K562 (cell line): ENCODE measurements around the gene CDC14A. TPM values are rescaled to one million over a fixed set of nuclear protein-coding genes. Genes with fewer than 3 reads are reported as not detected.
A peak's percentile ranks its signal among the peaks of the same experiment; 100 is the strongest.

ENCODE experiments used
- CBX5 ChIP-seq: IDR thresholded peaks from 2 replicates; pipeline ENCODE4 v1.6.1; 2014; ENCODE audit warnings: low read depth, borderline replicate concordance
- MCM5 ChIP-seq: fragments of 450-650 bp; IDR thresholded peaks from 2 replicates; pipeline ENCODE4 v1.6.1; 2016; ENCODE audit warnings: low read depth
- NCOA6 ChIP-seq: fragments of 450-650 bp; IDR thresholded peaks from 2 replicates; pipeline ENCODE4 v1.6.1; 2017; ENCODE audit warnings: mild to moderate bottlenecking
- NFIX ChIP-seq: fragments of 250-450 bp; sonication (Bioruptor Pico); IDR thresholded peaks from 2 replicates; pipeline ENCODE4 v1.4.0; 2020; ENCODE audit warnings: low read depth, mild to moderate bottlenecking, moderate library complexity
- PML ChIP-seq: IDR thresholded peaks from 2 replicates; pipeline ENCODE4 v1.6.1; 2012; ENCODE audit warnings: low read length, inconsistent platforms
- SIN3B ChIP-seq: fragments of 450-650 bp; IDR thresholded peaks from 2 replicates; pipeline ENCODE4 v1.6.1; 2017; ENCODE audit warnings: low read depth, mild to moderate bottlenecking, moderate library complexity
- XRCC5 ChIP-seq: fragments of 200-400 bp; formaldehyde crosslinking; IDR thresholded peaks from 2 replicates; pipeline ENCODE4 v1.6.1; 2017; ENCODE audit warnings: low read depth, mild to moderate bottlenecking, low read length
- polyA plus RNA-seq, 8 experiments: library from polyadenylated mRNA; depleted of rRNA in 4 of 8; stranded (reverse) in 5 of 8; unstranded in 3 of 8; fragments of >200 nt; fragmentation: Nextera tagmentation in 2 of 8; fragmentation: Illumina TruSeq in 1 of 8; extraction: Ambion mirVana in 2 of 8; extraction: Trizol in 1 of 8; gene quantifications; 2 replicates each; pipeline versions ENCODE4 v1.2.1 to v1.2.3, GENCODE V29; 2011 to 2014; ENCODE audit warnings: inconsistent platforms in 1 of 8, missing spikeins in 1 of 8
- total RNA-seq, 7 experiments: library from RNA; depleted of rRNA in 6 of 7; stranded (reverse); fragments of >200 nt in 6 of 7; fragmentation: Illumina TruSeq in 2 of 7; extraction: Trizol in 2 of 7; gene quantifications; 2 replicates each; pipeline versions ENCODE4 v1.2.1 to v1.2.3, GENCODE V29; 2011 to 2021; ENCODE audit warnings: low replicate concordance in 1 of 7
- TF ChIP-seq, protein P1 (sequence below): IDR thresholded peaks from 2 replicates; pipeline ENCODE4 v1.6.1; 2012; ENCODE audit warnings: low read depth, low read length, improper control_type of control experiment, borderline replicate concordance
- TF ChIP-seq, protein P2 (sequence below): fragments of 450-650 bp; IDR thresholded peaks from 2 replicates; pipeline ENCODE4 v1.6.1; 2016; ENCODE audit warnings: low read depth
- TF ChIP-seq, protein P3 (sequence below): fragments of 250-450 bp; sonication (Bioruptor Pico); IDR thresholded peaks from 2 replicates; pipeline ENCODE4 v1.5.1; 2021; ENCODE audit warnings: mild to moderate bottlenecking
- TF ChIP-seq, protein P4 (sequence below): sonication (generic); formaldehyde crosslinking; IDR thresholded peaks from 2 replicates; pipeline ENCODE4 v1.8.1; 2023; ENCODE audit warnings: missing genetic modification reagents, mild to moderate bottlenecking, borderline replicate concordance

Gene CDC14A
- total and polyA plus RNA-seq, 9 of the 15 experiments (the other 6 are each of a cell fraction or from before 2014, with no cell fraction given) = 17.0 to 74.3 (median 33.4) TPM

DNA sequence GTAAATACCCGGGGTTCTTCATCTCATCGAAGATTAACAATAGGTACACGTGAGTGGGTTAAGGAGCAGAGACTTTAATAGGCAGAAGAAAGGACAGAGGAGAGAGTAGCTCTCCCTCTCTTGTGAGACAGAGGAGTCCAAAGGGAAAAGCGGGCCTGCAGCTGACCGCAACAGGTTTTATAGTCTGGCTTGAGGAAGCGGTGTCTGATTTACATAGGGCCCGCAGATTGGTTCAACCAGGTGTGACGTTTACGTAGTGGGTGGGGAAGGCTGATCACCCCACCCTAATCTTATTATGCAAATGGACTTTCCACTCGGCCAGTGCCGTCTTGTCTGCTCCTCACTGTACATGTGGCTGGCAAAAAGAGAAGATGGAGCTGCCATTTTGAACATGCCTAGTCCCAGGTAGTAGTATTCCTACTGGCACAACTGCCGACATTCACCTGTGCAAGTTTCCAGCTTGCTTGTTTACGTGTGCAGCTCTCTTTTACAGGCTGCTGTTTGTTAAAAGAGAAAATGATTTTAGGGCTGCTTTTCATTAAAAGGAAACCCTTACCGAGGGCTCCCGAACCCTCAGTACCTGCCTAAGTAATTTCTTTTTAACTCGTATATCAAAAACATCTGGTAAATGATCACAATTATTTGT lies 10.6 kb downstream of the CDC14A start (continued):
- TF ChIP-seq MCM5 (no peak), CBX5 (no peak), NFIX (CRISPR knock-in tag) (no peak), SIN3B (no peak), XRCC5 (0 out of 2 replicates have a peak, but pooled peaks have one; percentile 25), NCOA6 (no peak), PML (peak; percentile 90)
- TF ChIP-seq, protein P1, sequence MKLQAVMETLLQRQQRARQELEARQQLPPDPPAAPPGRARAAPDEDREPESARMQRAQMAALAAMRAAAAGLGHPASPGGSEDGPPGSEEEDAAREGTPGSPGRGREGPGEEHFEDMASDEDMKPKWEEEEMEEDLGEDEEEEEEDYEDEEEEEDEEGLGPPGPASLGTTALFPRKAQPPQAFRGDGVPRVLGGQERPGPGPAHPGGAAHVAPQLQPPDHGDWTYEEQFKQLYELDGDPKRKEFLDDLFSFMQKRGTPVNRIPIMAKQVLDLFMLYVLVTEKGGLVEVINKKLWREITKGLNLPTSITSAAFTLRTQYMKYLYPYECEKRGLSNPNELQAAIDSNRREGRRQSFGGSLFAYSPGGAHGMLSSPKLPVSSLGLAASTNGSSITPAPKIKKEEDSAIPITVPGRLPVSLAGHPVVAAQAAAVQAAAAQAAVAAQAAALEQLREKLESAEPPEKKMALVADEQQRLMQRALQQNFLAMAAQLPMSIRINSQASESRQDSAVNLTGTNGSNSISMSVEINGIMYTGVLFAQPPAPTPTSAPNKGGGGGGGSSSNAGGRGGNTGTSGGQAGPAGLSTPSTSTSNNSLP = no peak
- TF ChIP-seq, protein P2, sequence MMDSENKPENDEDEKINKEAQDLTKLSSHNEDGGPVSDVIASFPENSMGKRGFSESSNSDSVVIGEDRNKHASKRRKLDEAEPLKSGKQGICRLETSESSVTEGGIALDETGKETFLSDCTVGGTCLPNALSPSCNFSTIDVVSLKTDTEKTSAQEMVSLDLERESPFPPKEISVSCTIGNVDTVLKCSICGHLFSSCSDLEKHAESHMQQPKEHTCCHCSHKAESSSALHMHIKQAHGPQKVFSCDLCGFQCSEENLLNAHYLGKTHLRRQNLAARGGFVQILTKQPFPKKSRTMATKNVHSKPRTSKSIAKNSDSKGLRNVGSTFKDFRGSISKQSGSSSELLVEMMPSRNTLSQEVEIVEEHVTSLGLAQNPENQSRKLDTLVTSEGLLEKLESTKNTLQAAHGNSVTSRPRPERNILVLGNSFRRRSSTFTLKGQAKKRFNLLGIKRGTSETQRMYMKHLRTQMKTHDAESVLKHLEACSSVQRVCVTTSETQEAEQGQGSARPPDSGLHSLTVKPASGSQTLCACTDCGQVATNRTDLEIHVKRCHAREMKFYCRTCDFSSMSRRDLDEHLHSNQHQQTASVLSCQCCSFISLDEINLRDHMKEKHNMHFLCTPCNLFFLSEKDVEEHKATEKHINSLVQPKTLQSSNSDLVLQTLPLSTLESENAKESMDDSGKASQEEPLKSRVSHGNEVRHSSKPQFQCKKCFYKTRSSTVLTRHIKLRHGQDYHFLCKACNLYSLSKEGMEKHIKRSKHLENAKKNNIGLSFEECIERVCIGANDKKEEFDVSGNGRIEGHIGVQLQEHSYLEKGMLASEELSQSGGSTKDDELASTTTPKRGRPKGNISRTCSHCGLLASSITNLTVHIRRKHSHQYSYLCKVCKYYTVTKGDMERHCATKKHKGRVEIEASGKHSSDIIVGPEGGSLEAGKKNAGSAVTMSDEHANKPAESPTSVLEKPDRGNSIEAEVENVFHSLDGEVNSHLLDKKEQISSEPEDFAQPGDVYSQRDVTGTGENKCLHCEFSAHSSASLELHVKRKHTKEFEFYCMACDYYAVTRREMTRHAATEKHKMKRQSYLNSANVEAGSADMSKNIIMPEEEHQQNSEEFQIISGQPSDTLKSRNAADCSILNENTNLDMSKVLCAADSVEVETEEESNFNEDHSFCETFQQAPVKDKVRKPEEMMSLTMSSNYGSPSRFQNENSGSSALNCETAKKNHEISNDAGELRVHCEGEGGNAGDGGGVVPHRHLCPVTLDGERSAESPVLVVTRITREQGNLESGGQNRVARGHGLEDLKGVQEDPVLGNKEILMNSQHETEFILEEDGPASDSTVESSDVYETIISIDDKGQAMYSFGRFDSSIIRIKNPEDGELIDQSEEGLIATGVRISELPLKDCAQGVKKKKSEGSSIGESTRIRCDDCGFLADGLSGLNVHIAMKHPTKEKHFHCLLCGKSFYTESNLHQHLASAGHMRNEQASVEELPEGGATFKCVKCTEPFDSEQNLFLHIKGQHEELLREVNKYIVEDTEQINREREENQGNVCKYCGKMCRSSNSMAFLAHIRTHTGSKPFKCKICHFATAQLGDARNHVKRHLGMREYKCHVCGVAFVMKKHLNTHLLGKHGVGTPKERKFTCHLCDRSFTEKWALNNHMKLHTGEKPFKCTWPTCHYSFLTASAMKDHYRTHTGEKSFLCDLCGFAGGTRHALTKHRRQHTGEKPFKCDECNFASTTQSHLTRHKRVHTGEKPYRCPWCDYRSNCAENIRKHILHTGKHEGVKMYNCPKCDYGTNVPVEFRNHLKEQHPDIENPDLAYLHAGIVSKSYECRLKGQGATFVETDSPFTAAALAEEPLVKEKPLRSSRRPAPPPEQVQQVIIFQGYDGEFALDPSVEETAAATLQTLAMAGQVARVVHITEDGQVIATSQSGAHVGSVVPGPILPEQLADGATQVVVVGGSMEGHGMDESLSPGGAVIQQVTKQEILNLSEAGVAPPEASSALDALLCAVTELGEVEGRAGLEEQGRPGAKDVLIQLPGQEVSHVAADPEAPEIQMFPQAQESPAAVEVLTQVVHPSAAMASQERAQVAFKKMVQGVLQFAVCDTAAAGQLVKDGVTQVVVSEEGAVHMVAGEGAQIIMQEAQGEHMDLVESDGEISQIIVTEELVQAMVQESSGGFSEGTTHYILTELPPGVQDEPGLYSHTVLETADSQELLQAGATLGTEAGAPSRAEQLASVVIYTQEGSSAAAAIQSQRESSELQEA = no peak
- TF ChIP-seq, protein P3, sequence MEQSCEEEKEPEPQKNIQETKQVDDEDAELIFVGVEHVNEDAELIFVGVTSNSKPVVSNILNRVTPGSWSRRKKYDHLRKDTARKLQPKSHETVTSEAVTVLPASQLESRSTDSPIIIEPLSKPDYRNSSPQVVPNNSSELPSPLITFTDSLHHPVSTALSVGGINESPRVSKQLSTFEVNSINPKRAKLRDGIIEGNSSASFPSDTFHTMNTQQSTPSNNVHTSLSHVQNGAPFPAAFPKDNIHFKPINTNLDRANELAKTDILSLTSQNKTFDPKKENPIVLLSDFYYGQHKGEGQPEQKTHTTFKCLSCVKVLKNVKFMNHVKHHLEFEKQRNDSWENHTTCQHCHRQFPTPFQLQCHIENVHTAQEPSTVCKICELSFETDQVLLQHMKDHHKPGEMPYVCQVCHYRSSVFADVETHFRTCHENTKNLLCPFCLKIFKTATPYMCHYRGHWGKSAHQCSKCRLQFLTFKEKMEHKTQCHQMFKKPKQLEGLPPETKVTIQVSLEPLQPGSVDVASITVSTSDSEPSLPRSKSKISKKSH (CRISPR knock-in tag) = no peak
- TF ChIP-seq, protein P4, sequence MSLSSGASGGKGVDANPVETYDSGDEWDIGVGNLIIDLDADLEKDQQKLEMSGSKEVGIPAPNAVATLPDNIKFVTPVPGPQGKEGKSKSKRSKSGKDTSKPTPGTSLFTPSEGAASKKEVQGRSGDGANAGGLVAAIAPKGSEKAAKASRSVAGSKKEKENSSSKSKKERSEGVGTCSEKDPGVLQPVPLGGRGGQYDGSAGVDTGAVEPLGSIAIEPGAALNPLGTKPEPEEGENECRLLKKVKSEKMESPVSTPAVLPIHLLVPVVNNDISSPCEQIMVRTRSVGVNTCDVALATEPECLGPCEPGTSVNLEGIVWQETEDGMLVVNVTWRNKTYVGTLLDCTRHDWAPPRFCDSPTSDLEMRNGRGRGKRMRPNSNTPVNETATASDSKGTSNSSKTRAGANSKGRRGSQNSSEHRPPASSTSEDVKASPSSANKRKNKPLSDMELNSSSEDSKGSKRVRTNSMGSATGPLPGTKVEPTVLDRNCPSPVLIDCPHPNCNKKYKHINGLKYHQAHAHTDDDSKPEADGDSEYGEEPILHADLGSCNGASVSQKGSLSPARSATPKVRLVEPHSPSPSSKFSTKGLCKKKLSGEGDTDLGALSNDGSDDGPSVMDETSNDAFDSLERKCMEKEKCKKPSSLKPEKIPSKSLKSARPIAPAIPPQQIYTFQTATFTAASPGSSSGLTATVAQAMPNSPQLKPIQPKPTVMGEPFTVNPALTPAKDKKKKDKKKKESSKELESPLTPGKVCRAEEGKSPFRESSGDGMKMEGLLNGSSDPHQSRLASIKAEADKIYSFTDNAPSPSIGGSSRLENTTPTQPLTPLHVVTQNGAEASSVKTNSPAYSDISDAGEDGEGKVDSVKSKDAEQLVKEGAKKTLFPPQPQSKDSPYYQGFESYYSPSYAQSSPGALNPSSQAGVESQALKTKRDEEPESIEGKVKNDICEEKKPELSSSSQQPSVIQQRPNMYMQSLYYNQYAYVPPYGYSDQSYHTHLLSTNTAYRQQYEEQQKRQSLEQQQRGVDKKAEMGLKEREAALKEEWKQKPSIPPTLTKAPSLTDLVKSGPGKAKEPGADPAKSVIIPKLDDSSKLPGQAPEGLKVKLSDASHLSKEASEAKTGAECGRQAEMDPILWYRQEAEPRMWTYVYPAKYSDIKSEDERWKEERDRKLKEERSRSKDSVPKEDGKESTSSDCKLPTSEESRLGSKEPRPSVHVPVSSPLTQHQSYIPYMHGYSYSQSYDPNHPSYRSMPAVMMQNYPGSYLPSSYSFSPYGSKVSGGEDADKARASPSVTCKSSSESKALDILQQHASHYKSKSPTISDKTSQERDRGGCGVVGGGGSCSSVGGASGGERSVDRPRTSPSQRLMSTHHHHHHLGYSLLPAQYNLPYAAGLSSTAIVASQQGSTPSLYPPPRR (CRISPR knock-in tag) = no peak
